HepG2 (cell line): Measurements from ENCODE around the gene MED23. TPM values are rescaled to one million over a fixed set of nuclear protein-coding genes. Genes with fewer than 3 reads are reported as not detected.

ENCODE experiments used
- ATAC-seq: fragments of 200-7000 bp; cut with Tn5 transposase; 3 replicates; pipeline ENCODE4 v1.9.1; 2020; ENCODE audit warnings: mild to moderate bottlenecking, moderate library complexity
- BruUV-seq: library from RNA; stranded (reverse); fragments of 400-500 nt; replicated peaks from 2 replicates; lab custom pipeline; 2021; lab: Mats Ljungman, UMichigan
- CTCF ChIA-PET: fragments of 300-600 bp; formaldehyde crosslinking; extraction: SDS; loops from one replicate; lab custom pipeline; 2021; ENCODE audit warnings: low total read pairs, inconsistent platforms, low intra/inter-chr PET ratio; lab: Yijun Ruan, JAX
- POLR2A ChIA-PET: fragments of 350-600 bp; sonication (Branson Sonifier 250); formaldehyde crosslinking; loops from one replicate; lab custom pipeline; 2020; ENCODE audit warnings: antibody characterized with exemption, inconsistent platforms; lab: Yijun Ruan, JAX
- DNase-seq: peaks from one replicate; pipeline ENCODE4 v3.0.0-alpha.2; 2015; ENCODE audit warnings: low spot score
- FAIRE-seq: peaks from 3 replicates; lab custom pipeline; 2011; peaks lifted over from hg19 to GRCh38; lab: Jason Lieb, UNC
- H2AFZ ChIP-seq: one replicate; pipeline ENCODE4 v1.6.1; 2011; ENCODE audit warnings: low read length, inconsistent platforms
- H3K27ac ChIP-seq: fragments of 300-600 bp; 3 replicates; pipeline ENCODE4 v1.8.0; 2011; ENCODE audit warnings: mixed run types, mild to moderate bottlenecking, mixed read lengths, low read length, inconsistent platforms; ENCODE audit not compliant: insufficient read depth; ENCODE audit errors: extremely low read length
- H3K27me3 ChIP-seq, 2 experiments: fragments of 200-600 bp in 1 of 2; 2 replicates in 1 of 2; 3 replicates in 1 of 2; pipeline versions ENCODE4 v1.6.0 to v1.8.0; 2011; ENCODE audit warnings: low read length in 2 of 2, mild to moderate bottlenecking in 2 of 2, moderate library complexity in 2 of 2, inconsistent platforms in 1 of 2; ENCODE audit not compliant: insufficient read depth in 2 of 2, control insufficient read depth in 1 of 2
- H3K36me3 ChIP-seq, 2 experiments: fragments of 200-600 bp in 1 of 2; replicated peaks in 1 of 2; 2 replicates in 1 of 2; 3 replicates in 1 of 2; pipeline versions ENCODE4 v1.5.1 to v1.8.0; 2011; ENCODE audit warnings: low read length in 2 of 2, inconsistent platforms in 1 of 2; ENCODE audit not compliant: insufficient read depth in 2 of 2, control insufficient read depth in 1 of 2
- H3K4me1 ChIP-seq: 2 replicates; pipeline ENCODE4 v1.5.1; 2012; ENCODE audit warnings: low read length, inconsistent platforms; ENCODE audit not compliant: insufficient read depth
- H3K4me2 ChIP-seq: 2 replicates; pipeline ENCODE4 v1.6.0; 2011; ENCODE audit warnings: low read depth, low read length, inconsistent platforms
- H3K4me3 ChIP-seq, 3 experiments: fragments of 200-600 bp in 1 of 3; sonication (generic), shearing (Covaris generic) in 1 of 3; replicated peaks in 1 of 3; 2 replicates each; pipeline ENCODE4 v1.5.1; 2011 to 2016; ENCODE audit warnings: low read length in 3 of 3, inconsistent platforms in 2 of 3, low read depth in 2 of 3, mild to moderate bottlenecking in 2 of 3, control low read depth in 1 of 3, mixed read lengths in 1 of 3; ENCODE audit not compliant: insufficient read depth in 1 of 3
- H3K79me2 ChIP-seq: one replicate; pipeline ENCODE4 v1.6.1; 2011; ENCODE audit warnings: low read length, inconsistent platforms; ENCODE audit not compliant: insufficient read depth
- H3K9ac ChIP-seq: 2 replicates; pipeline ENCODE4 v1.6.0; 2011; ENCODE audit warnings: mild to moderate bottlenecking, low read depth, low read length, inconsistent platforms; ENCODE audit not compliant: insufficient read depth
- H3K9me3 ChIP-seq: 2 replicates; pipeline ENCODE4 v1.5.1; 2012; ENCODE audit warnings: mild to moderate bottlenecking, low read length
- H4K20me1 ChIP-seq: 2 replicates; pipeline ENCODE4 v1.6.0; 2011; ENCODE audit warnings: inconsistent platforms, mild to moderate bottlenecking, low read length, moderate library complexity; ENCODE audit not compliant: insufficient read depth
- ETV6 ChIP-seq: sonication (generic); formaldehyde crosslinking; conservative IDR thresholded peaks from 2 replicates; pipeline ENCODE4 v1.4.0; 2020; ENCODE audit warnings: missing genetic modification reagents
- HIC2 ChIP-seq: sonication (generic); formaldehyde crosslinking; IDR thresholded peaks from 2 replicates; pipeline ENCODE4 v1.9.0; 2022; ENCODE audit warnings: low read depth, missing genetic modification reagents
- HNF4G ChIP-seq, 2 experiments: sonication (generic) in 1 of 2; formaldehyde crosslinking in 1 of 2; IDR thresholded peaks; 2 replicates each; pipeline versions ENCODE4 v1.4.0 to v1.6.1; 2011 to 2020; ENCODE audit warnings: borderline replicate concordance in 2 of 2, low read depth in 2 of 2, mild to moderate bottlenecking in 2 of 2, low read length in 1 of 2, missing genetic modification reagents in 1 of 2, moderate library complexity in 1 of 2
- NFIB ChIP-seq: sonication (generic); formaldehyde crosslinking; IDR thresholded peaks from 2 replicates; pipeline ENCODE4 v1.9.0; 2021; ENCODE audit warnings: missing genetic modification reagents, mild to moderate bottlenecking, borderline replicate concordance
- REST ChIP-seq, 2 experiments: IDR thresholded peaks; 2 replicates each; pipeline ENCODE4 v1.6.1; 2011 to 2012; ENCODE audit warnings: low read length in 2 of 2, borderline replicate concordance in 1 of 2, low read depth in 1 of 2, mild to moderate bottlenecking in 1 of 2, moderate library complexity in 1 of 2
- TCF7 ChIP-seq: sonication (generic); IDR thresholded peaks from 2 replicates; pipeline ENCODE4 v1.6.1; 2016; ENCODE audit warnings: antibody characterized with exemption, low read depth
- WGBS: methylation state at CpG from one replicate; pipeline ENCODE4 v1.1.6; 2017; ENCODE audit warnings: low lambda C conversion rate; 5-methylcytosine and 5-hydroxymethylcytosine counted together
- in situ Hi-C: cut with HindIII; loops from 2 replicates; pipeline ENCODE4 v1.10.0; 2017; ENCODE audit warnings: low pct_unique_long_range_greater_than_20kb; ENCODE audit not compliant: extremely low pct_ligation_motif_present
- intact Hi-C: fragments of 100-400 bp; cut with micrococcal nuclease; formaldehyde crosslinking; loops from one replicate; pipeline ENCODE4 v1.10.0; 2022; ENCODE audit not compliant: unreplicated experiment
- polyA plus RNA-seq, 8 experiments: library from polyadenylated mRNA; depleted of rRNA in 3 of 8; stranded (reverse) in 7 of 8; unstranded in 1 of 8; fragments of >200 nt; fragmentation: Illumina TruSeq in 4 of 8; extraction: Trizol in 4 of 8; gene quantifications; 2 replicates each; pipeline versions ENCODE4 v1.2.1 to v1.2.3, GENCODE V29; 2011 to 2016; ENCODE audit warnings: low read depth in 4 of 8, missing spikeins in 1 of 8, mixed read lengths in 1 of 8; ENCODE audit not compliant: insufficient read depth in 1 of 8
- total RNA-seq, 5 experiments: library from RNA; depleted of rRNA; stranded (reverse); fragments of >200 nt; fragmentation: Illumina TruSeq; extraction: Trizol; gene quantifications; 2 replicates each; pipeline ENCODE4 v1.2.3, GENCODE V29; 2016; ENCODE audit warnings: low read depth in 1 of 5
- TF ChIP-seq, protein P1 (sequence below), 2 experiments: sonication (generic) in 1 of 2; formaldehyde crosslinking in 1 of 2; IDR thresholded peaks; 2 replicates each; pipeline versions ENCODE4 v1.4.0 to v1.6.1; 2016 to 2020; ENCODE audit warnings: borderline replicate concordance in 1 of 2, low read depth in 1 of 2, mild to moderate bottlenecking in 1 of 2, missing genetic modification reagents in 1 of 2
- TF ChIP-seq, protein P2 (sequence below): sonication (generic); formaldehyde crosslinking; IDR thresholded peaks from 2 replicates; pipeline ENCODE4 v1.5.0; 2020; ENCODE audit warnings: missing genetic modification reagents

The MED23 gene
- total and polyA plus RNA-seq, 2 of the 13 experiments (the other 11 are each of a cell fraction or from before 2014, with no cell fraction given) = 34.9 to 50.5 TPM

- TF ChIP-seq REST (IDR thresholded peaks at IDR 0.05; ENCODE audit: borderline replicate concordance in 1 of 2, low read depth in 1 of 2, low read length in 2 of 2) = no peak
Measured at GRCh38 chr6:131631625-131632289, 3.7 kb upstream of the MED23 start (continued).

DNA sequence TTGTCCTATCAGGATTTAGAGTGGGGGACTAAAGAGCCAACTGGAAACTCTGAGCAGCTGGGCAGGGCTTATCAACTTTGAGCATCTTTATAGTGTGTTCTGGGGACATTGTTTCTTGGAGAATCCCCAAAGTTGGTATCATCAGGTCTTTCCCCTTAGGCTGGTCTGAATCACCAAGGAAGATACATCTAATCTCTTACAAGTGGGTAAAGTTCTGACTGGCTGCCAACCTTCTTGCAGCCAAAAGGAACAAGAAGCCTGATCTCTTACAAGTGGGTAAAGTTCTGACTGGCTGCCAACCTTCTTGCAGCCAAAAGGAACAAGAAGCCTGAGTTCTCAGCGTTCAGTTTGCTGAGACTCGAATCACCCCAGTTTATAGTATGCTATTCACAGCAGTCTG, 1.6 kb upstream of the MED23 start:
- Histone ChIP-seq H3K79me2 (peaks cover 16% of the 10 kb centered on the region), H3K27me3 (no peaks in the 10 kb centered on the region; a peak in 1 of 5 replicates), H3K27ac (no peak overlapping the region), H3K4me2 (no peak overlapping the region), H3K9ac (no peak overlapping the region), H3K4me3 (no peak overlapping the region), H4K20me1 (no peaks in the 10 kb centered on the region), H3K4me1 (peaks cover 50% of the 10 kb centered on the region), H3K9me3 (no peaks in the 10 kb centered on the region), H2AFZ (no peak overlapping the region), H3K36me3 (peaks cover 0 to 3% of the 10 kb centered on the region in 2 experiments; a peak in 2 of 5 replicates)
- in situ Hi-C loops (no loop called here), intact Hi-C loops (loop anchor here (1.0 to 10.0 kb wide), 3 partner anchors 8 to 237 kb away; partner anchors contain the start of gene ENPP3)
- DNase-seq (no peak), ATAC-seq (no peak), FAIRE-seq (no peak)
- WGBS = 71% methylated on average over 2 of the region's 2 CpGs
- CTCF ChIA-PET = interaction anchor here (2.3 kb wide), 1 partner anchor 110 kb away, joined by 17 read pairs; no protein-coding TSS in a partner anchor
- no TSS peak for BruUV-seq
- POLR2A ChIA-PET = interaction anchor here (3.1 kb wide), 1 partner anchor 7 kb away, joined by 44 read pairs; the partner anchor contains the start of gene ENPP3
- TF ChIP-seq TCF7 = no peak
- TF ChIP-seq, protein P1, sequence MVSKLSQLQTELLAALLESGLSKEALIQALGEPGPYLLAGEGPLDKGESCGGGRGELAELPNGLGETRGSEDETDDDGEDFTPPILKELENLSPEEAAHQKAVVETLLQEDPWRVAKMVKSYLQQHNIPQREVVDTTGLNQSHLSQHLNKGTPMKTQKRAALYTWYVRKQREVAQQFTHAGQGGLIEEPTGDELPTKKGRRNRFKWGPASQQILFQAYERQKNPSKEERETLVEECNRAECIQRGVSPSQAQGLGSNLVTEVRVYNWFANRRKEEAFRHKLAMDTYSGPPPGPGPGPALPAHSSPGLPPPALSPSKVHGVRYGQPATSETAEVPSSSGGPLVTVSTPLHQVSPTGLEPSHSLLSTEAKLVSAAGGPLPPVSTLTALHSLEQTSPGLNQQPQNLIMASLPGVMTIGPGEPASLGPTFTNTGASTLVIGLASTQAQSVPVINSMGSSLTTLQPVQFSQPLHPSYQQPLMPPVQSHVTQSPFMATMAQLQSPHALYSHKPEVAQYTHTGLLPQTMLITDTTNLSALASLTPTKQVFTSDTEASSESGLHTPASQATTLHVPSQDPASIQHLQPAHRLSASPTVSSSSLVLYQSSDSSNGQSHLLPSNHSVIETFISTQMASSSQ (IDR thresholded peaks at IDR 0.05; ENCODE audit: low read depth) = no peak
- TF ChIP-seq, protein P1 (CRISPR knock-in tag; IDR thresholded peaks at IDR 0.05; ENCODE audit: borderline replicate concordance) = no peak
- no peak for TF ChIP-seq HIC2
- no peak for TF ChIP-seq NFIB (CRISPR knock-in tag)
- no peak for TF ChIP-seq ETV6 (CRISPR knock-in tag)
- no peak for TF ChIP-seq HNF4G (IDR thresholded peaks at IDR 0.05; ENCODE audit: borderline replicate concordance, low read depth, low read length)
- TF ChIP-seq HNF4G (CRISPR knock-in tag; IDR thresholded peaks at IDR 0.05; ENCODE audit: borderline replicate concordance, low read depth) = no peak
- TF ChIP-seq, protein P2, sequence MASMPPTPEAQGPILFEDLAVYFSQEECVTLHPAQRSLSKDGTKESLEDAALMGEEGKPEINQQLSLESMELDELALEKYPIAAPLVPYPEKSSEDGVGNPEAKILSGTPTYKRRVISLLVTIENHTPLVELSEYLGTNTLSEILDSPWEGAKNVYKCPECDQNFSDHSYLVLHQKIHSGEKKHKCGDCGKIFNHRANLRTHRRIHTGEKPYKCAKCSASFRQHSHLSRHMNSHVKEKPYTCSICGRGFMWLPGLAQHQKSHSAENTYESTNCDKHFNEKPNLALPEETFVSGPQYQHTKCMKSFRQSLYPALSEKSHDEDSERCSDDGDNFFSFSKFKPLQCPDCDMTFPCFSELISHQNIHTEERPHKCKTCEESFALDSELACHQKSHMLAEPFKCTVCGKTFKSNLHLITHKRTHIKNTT (CRISPR knock-in tag) = no peak
